Mesenchymal stem cell (in vitro differentiated cells and primary cell): ENCODE data around the gene ZNF431.

Source experiments
- DNase-seq: peaks from one replicate; pipeline ENCODE4 v3.0.0-alpha.2; 2013
- H2AFZ ChIP-seq: one replicate; pipeline ENCODE4 v1.6.1; 2013; ENCODE audit warnings: low read depth, mild to moderate bottlenecking, control low read depth, inconsistent platforms, low read length, moderate library complexity
- H2AK5ac ChIP-seq: 2 replicates; pipeline ENCODE4 v1.6.1; 2013; ENCODE audit warnings: low read length, moderate library complexity, mild to moderate bottlenecking, inconsistent platforms; ENCODE audit not compliant: severe bottlenecking
- H2BK120ac ChIP-seq: one replicate; pipeline ENCODE4 v1.6.1; 2013; ENCODE audit warnings: low read depth, mild to moderate bottlenecking, inconsistent platforms, low read length, moderate library complexity
- H2BK12ac ChIP-seq, 2 experiments: one replicate each; pipeline ENCODE4 v1.6.1; 2013; ENCODE audit warnings: inconsistent platforms in 2 of 2, low read length in 2 of 2, mild to moderate bottlenecking in 2 of 2, moderate library complexity in 2 of 2, control low read depth in 1 of 2
- H2BK15ac ChIP-seq: one replicate; pipeline ENCODE4 v1.6.1; 2013; ENCODE audit warnings: mild to moderate bottlenecking, low read depth, inconsistent platforms; ENCODE audit not compliant: poor library complexity, severe bottlenecking
- H2BK5ac ChIP-seq: 2 replicates; pipeline ENCODE4 v1.6.1; 2013; ENCODE audit warnings: low read depth, mild to moderate bottlenecking, low read length, control low read depth, inconsistent platforms; ENCODE audit not compliant: poor library complexity, severe bottlenecking
- H3K14ac ChIP-seq, 2 experiments: one replicate each; pipeline ENCODE4 v1.6.1; 2013; ENCODE audit warnings: inconsistent platforms in 2 of 2, low read length in 2 of 2, control low read depth in 1 of 2, mild to moderate bottlenecking in 1 of 2, moderate library complexity in 1 of 2
- H3K18ac ChIP-seq, 2 experiments: one replicate each; pipeline ENCODE4 v1.6.1; 2013; ENCODE audit warnings: inconsistent platforms in 2 of 2, low read length in 2 of 2, control low read depth in 1 of 2, low read depth in 1 of 2, mild to moderate bottlenecking in 1 of 2
- H3K23ac ChIP-seq, 2 experiments: one replicate each; pipeline ENCODE4 v1.6.1; 2013; ENCODE audit warnings: inconsistent platforms in 2 of 2, low read length in 2 of 2, mild to moderate bottlenecking in 2 of 2, moderate library complexity in 2 of 2, control low read depth in 1 of 2
- H3K27ac ChIP-seq: 2 replicates; pipeline ENCODE4 v1.5.1; 2013; ENCODE audit warnings: mild to moderate bottlenecking, moderate library complexity, low read length, control low read depth, inconsistent platforms; ENCODE audit not compliant: poor library complexity, severe bottlenecking
- H3K27me3 ChIP-seq, 2 experiments: 2 replicates each; pipeline versions ENCODE4 v1.6.1 to v1.7.0; 2013; ENCODE audit warnings: low read length in 2 of 2, mild to moderate bottlenecking in 2 of 2, moderate library complexity in 2 of 2, control low read depth in 1 of 2, inconsistent platforms in 1 of 2; ENCODE audit not compliant: control insufficient read depth in 1 of 2, insufficient read depth in 1 of 2
- H3K36me3 ChIP-seq, 2 experiments: 2 replicates each; pipeline versions ENCODE4 v1.6.1 to v1.7.0; 2013; ENCODE audit warnings: low read length in 2 of 2, control low read depth in 1 of 2, inconsistent platforms in 1 of 2, low read depth in 1 of 2, mild to moderate bottlenecking in 1 of 2; ENCODE audit not compliant: insufficient read depth in 2 of 2, control insufficient read depth in 1 of 2
- H3K4ac ChIP-seq, 2 experiments: one replicate each; pipeline ENCODE4 v1.6.1; 2013; ENCODE audit warnings: inconsistent platforms in 2 of 2, low read length in 2 of 2, mild to moderate bottlenecking in 2 of 2, moderate library complexity in 2 of 2, control low read depth in 1 of 2, low read depth in 1 of 2
- H3K4me1 ChIP-seq: 2 replicates; pipeline ENCODE4 v1.6.1; 2013; ENCODE audit warnings: low read depth, low read length, control low read depth; ENCODE audit not compliant: control insufficient read depth, insufficient read depth
- H3K4me2 ChIP-seq: 2 replicates; pipeline ENCODE4 v1.6.1; 2013; ENCODE audit warnings: low read length, mild to moderate bottlenecking, inconsistent platforms; ENCODE audit not compliant: poor library complexity, severe bottlenecking
- H3K4me3 ChIP-seq, 2 experiments: 2 replicates each; pipeline versions ENCODE4 v1.5.1 to v1.7.0; 2013; ENCODE audit warnings: low read length in 2 of 2, mild to moderate bottlenecking in 2 of 2, control low read depth in 1 of 2, low read depth in 1 of 2; ENCODE audit not compliant: insufficient read depth in 1 of 2
- H3K79me1 ChIP-seq: replicated peaks from 2 replicates; pipeline ENCODE4 v1.6.1; 2013; ENCODE audit warnings: mild to moderate bottlenecking, control low read depth, low read length, inconsistent platforms; ENCODE audit not compliant: poor library complexity, severe bottlenecking
- H3K9ac ChIP-seq: 2 replicates; pipeline ENCODE4 v1.7.0; 2013; ENCODE audit warnings: mild to moderate bottlenecking, low read length, moderate library complexity
- H3K9me3 ChIP-seq: 2 replicates; pipeline ENCODE4 v1.7.0; 2013; ENCODE audit warnings: mild to moderate bottlenecking, low read length; ENCODE audit not compliant: control insufficient read depth
- H4K8ac ChIP-seq: one replicate; pipeline ENCODE4 v1.6.1; 2013; ENCODE audit warnings: inconsistent platforms, mild to moderate bottlenecking, low read length, moderate library complexity
- H4K91ac ChIP-seq: one replicate; pipeline ENCODE4 v1.6.1; 2013; ENCODE audit warnings: mild to moderate bottlenecking, low read length, inconsistent platforms
- WGBS: methylation state at CpG from one replicate; pipeline ENCODE4 v1.1.7; 2013; ENCODE audit warnings: mixed read lengths; 5-methylcytosine and 5-hydroxymethylcytosine counted together

ZNF431 gene

GRCh38 chr19:21143854-21144253, 2.0 kb downstream of the ZNF431 start:
- Histone ChIP-seq H3K9me3 (peaks cover 27% of the 10 kb centered on the region), H2BK15ac (no peak overlapping the region), H3K4me1 (peaks cover 1% of the 10 kb centered on the region), H2AK5ac (no peak overlapping the region), H2AFZ (no peak overlapping the region), H4K8ac (no peak overlapping the region), H2BK12ac (no peak overlapping the region), H3K23ac (no peak overlapping the region), H2BK120ac (no peak overlapping the region), H3K4me3 (no peak overlapping the region), H3K4ac (no peak overlapping the region), H3K36me3 (peaks cover 15 to 52% of the 10 kb centered on the region in 2 experiments), H3K27me3 (no peaks in the 10 kb centered on the region), H3K18ac (no peak overlapping the region), H3K4me2 (no peak overlapping the region), H2BK5ac (peak overlapping the region; percentile 40), H3K27ac (no peak overlapping the region), H3K79me1 (peaks cover 14% of the 10 kb centered on the region), H4K91ac (no peak overlapping the region), H3K14ac (no peak overlapping the region), H3K9ac (no peak overlapping the region)
- 100% methylated on average over 1 of the region's 1 CpG for WGBS
- peak; percentile 3 for DNase-seq

GRCh38 chr19:21147540-21147939, 5.7 kb downstream of the ZNF431 start:
- no peak overlapping the region for H4K8ac ChIP-seq
- no peak overlapping the region for H2BK15ac ChIP-seq
- no peak overlapping the region for H3K4ac ChIP-seq
- peaks cover 28% of the 10 kb centered on the region for H3K79me1 ChIP-seq
- H2BK5ac ChIP-seq: no peak overlapping the region
- no peaks in the 10 kb centered on the region for H3K27me3 ChIP-seq
- no peak overlapping the region for H3K27ac ChIP-seq
- H3K4me3 ChIP-seq: no peak overlapping the region
- no peak overlapping the region for H2BK120ac ChIP-seq
- peaks cover 1% of the 10 kb centered on the region for H3K4me1 ChIP-seq
- no peak overlapping the region for H2AK5ac ChIP-seq
- no peak overlapping the region for H2BK12ac ChIP-seq
- WGBS: 100% methylated on average over 1 of the region's 1 CpG
- H3K36me3 ChIP-seq: peaks cover 32 to 89% of the 10 kb centered on the region in 2 experiments
- no peak overlapping the region for H3K9ac ChIP-seq
- no peak for DNase-seq
- H3K4me2 ChIP-seq: no peak overlapping the region
- H3K9me3 ChIP-seq: peaks cover 51% of the 10 kb centered on the region
- no peak overlapping the region for H3K14ac ChIP-seq
- H3K23ac ChIP-seq: no peak overlapping the region
- no peak overlapping the region for H3K18ac ChIP-seq
- no peak overlapping the region for H4K91ac ChIP-seq
- no peak overlapping the region for H2AFZ ChIP-seq

DNA sequence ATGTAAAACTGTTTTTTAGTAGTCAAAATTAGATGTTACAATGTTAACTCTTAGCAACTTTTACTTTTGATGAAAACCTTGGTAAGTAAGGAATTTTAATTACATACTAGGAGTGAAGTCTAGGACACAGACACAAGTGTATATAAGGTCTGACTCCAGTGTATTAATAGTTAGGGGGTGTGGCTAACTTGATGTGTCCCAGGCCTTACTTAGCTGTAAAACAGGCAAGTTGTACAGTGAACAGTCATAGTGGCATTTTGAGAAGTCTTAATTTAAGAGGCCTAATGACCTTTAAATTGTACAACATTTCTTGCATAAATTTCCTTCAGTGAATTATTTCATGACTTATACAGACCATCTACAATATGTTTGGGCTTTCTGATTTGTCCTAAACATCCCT, 6.8 kb downstream of the ZNF431 start:
- H2AFZ ChIP-seq: no peak overlapping the region
- no peak overlapping the region for H2AK5ac ChIP-seq
- peaks cover 32 to 96% of the 10 kb centered on the region in 2 experiments for H3K36me3 ChIP-seq

DNA sequence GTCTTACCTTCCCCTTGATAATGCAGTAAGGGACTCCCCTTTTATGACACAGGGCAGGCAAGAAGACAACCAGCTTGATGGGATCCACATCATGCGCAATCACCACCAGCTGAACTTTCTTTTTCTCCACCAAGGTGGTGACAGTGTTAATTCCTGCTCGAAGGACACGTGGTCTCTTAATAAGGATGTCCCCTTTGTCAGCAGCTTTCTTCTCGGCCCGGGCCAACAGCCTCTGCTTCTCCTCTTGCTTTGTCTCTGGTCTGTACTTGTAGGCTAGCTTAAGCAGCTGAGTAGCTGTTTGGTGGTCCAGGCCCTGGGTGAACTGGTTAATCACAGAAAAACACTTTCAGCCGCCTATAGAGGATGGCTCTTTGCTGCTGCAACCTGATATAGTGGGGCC, 8.0 kb downstream of the ZNF431 start:
- Histone ChIP-seq H3K14ac (no peak overlapping the region), H3K23ac (no peak overlapping the region), H3K27me3 (no peaks in the 10 kb centered on the region), H2BK12ac (no peak overlapping the region), H3K4ac (no peak overlapping the region), H3K36me3 (peaks cover 30 to 85% of the 10 kb centered on the region in 2 experiments), H2AFZ (no peak overlapping the region), H3K27ac (no peak overlapping the region), H2BK5ac (no peak overlapping the region), H4K8ac (no peak overlapping the region), H3K9ac (no peak overlapping the region), H3K4me1 (no peaks in the 10 kb centered on the region), H3K9me3 (peaks cover 51% of the 10 kb centered on the region), H4K91ac (no peak overlapping the region), H2BK15ac (no peak overlapping the region), H3K79me1 (peaks cover 22% of the 10 kb centered on the region), H3K18ac (no peak overlapping the region), H3K4me2 (no peak overlapping the region), H3K4me3 (peak overlapping the region in 1 of 2 experiments; percentile 27), H2AK5ac (no peak overlapping the region), H2BK120ac (no peak overlapping the region)
- DNase-seq: no peak
- WGBS: 95% methylated on average over 6 of the region's 6 CpGs

More for the DNA sequence above, 6.8 kb downstream of the ZNF431 start:
- no peak overlapping the region for H3K4me2 ChIP-seq
- no peak overlapping the region for H3K9ac ChIP-seq
- no peak overlapping the region for H3K18ac ChIP-seq
- no peak overlapping the region for H3K27ac ChIP-seq
- H3K9me3 ChIP-seq: peaks cover 51% of the 10 kb centered on the region
- no peaks in the 10 kb centered on the region for H3K27me3 ChIP-seq
- H2BK120ac ChIP-seq: no peak overlapping the region
- no peak overlapping the region for H3K23ac ChIP-seq
- no peak overlapping the region for H3K4me3 ChIP-seq
- no peaks in the 10 kb centered on the region for H3K4me1 ChIP-seq
- H3K4ac ChIP-seq: no peak overlapping the region
- no peak for DNase-seq
- no peak overlapping the region for H4K8ac ChIP-seq
- H4K91ac ChIP-seq: no peak overlapping the region
- H2BK15ac ChIP-seq: no peak overlapping the region
- no peak overlapping the region for H2BK12ac ChIP-seq
- no peak overlapping the region for H3K14ac ChIP-seq
- peaks cover 25% of the 10 kb centered on the region for H3K79me1 ChIP-seq
- no peak overlapping the region for H2BK5ac ChIP-seq
